Right lobe of liver (tissue), 6 donors: ENCODE data around the gene VPS54. TPM values are rescaled to one million over a fixed set of nuclear protein-coding genes. Genes with fewer than 3 reads are reported as not detected.
A peak's percentile ranks its signal among the peaks of the same experiment; 100 is the strongest.

ENCODE experiments used
- ATAC-seq, 4 donors: fragments of 200-7000 bp; cut with Tn5 transposase; one replicate each; pipeline ENCODE4 v1.9.1; 2020; ENCODE audit warnings: mild to moderate bottlenecking in 4 of 4, moderate library complexity in 4 of 4
- DNase-seq, 3 donors: peaks; one replicate each; pipeline ENCODE4 v3.0.0-alpha.2; 2020
- H3K27ac ChIP-seq, 3 donors: fragments of 200-600 bp; one replicate each; pipeline ENCODE4 v1.8.0; 2022
- H3K27me3 ChIP-seq, 2 donors: fragments of 200-600 bp; one replicate each; pipeline ENCODE4 v1.8.0; 2022
- H3K36me3 ChIP-seq, 4 donors: fragments of 200-600 bp; sonication (generic) in 1 of 4; one replicate each; pipeline versions ENCODE4 v1.5.1 to v1.8.0; 2017 to 2022; ENCODE audit warnings: control low read depth in 1 of 4
- H3K4me1 ChIP-seq, 4 donors: fragments of 200-600 bp; sonication (generic) in 1 of 4; one replicate each; pipeline versions ENCODE4 v1.5.1 to v1.8.0; 2017 to 2022; ENCODE audit warnings: control low read depth in 1 of 4
- H3K4me3 ChIP-seq, 3 donors: fragments of 200-600 bp; one replicate each; pipeline ENCODE4 v1.8.0; 2022
- H3K9me3 ChIP-seq, 4 donors: fragments of 200-600 bp; sonication (generic) in 1 of 4; one replicate each; pipeline versions ENCODE4 v1.5.1 to v1.8.0; 2017 to 2022; ENCODE audit warnings: control low read depth in 1 of 4
- CTCF ChIP-seq, 4 donors: fragments of 200-600 bp in 3 of 4; fragments of 450-650 bp in 1 of 4; IDR thresholded peaks; one replicate each; pipeline versions ENCODE4 v1.5.1 to v1.8.0; 2016 to 2022; ENCODE audit warnings: antibody characterized with exemption in 4 of 4, mild to moderate bottlenecking in 2 of 4
- POLR2A ChIP-seq: fragments of 450-650 bp; IDR thresholded peaks from one replicate; pipeline ENCODE4 v1.6.1; 2017; ENCODE audit warnings: antibody characterized with exemption, mild to moderate bottlenecking
- WGBS: methylation state at CpG from one replicate; pipeline ENCODE4 v1.1.6; 2018; ENCODE audit warnings: low coverage, low lambda C conversion rate; ENCODE audit not compliant: insufficient coverage; ENCODE audit errors: missing lambda C conversion rate; 5-methylcytosine and 5-hydroxymethylcytosine counted together
- intact Hi-C, 2 donors: fragments of 100-400 bp; cut with DNase I; formaldehyde crosslinking; loops; one replicate each; pipeline versions ENCODE4 v1.11.2 to v1.14.1; 2022
- total RNA-seq, 6 experiments: library from RNA; depleted of rRNA in 2 of 6; stranded (reverse); fragments of >200 nt in 2 of 6; fragmentation: NEBNext Ultra II Directional in 3 of 6; extraction: Animal tissue kit (Norgen Biotek cat#: 25700) in 3 of 6; gene quantifications; one replicate each; pipeline versions ENCODE4 v1.1.0 to v1.2.4, GENCODE V29; 2016 to 2023
- donor health status: DM: no; HTN: yes; CAD: no.
- donor health status: DM: no; HTN: no; CAD: no.
- donor health status: DM: no; HTN: no; CAD: no.
- donor health status: DM: no; HTN: yes; CAD: no.
- donor health status: DM: no; HTN: yes; CAD: no.

VPS54 gene
- total RNA-seq, 6 experiments from 2014 or later, result 11.6 to 12.5 (median 12.2) TPM

GRCh38 chr2:63888490-63889402 lies 130.5 kb downstream of the VPS54 start:
- TF ChIP-seq CTCF (IDR thresholded peaks at IDR 0.05) (peak; percentile 63 to 77 (median 70)), POLR2A (no peak)
- H3K36me3 ChIP-seq, result peaks cover 5 to 100% (median 52%) of the 10 kb centered on the region in 4 donors
- intact Hi-C loops, result loop anchor here in 1 of 2 donors (10.0 kb wide), 1 partner anchor 194 kb away; no protein-coding TSS in a partner anchor
- ATAC-seq (peak; percentile 64 to 85 (median 76)), DNase-seq (no peak)
- no peaks in the 10 kb centered on the region for H3K9me3 ChIP-seq
- WGBS, result 71% methylated on average over 6 of the region's 6 CpGs
- no peaks in the 10 kb centered on the region for H3K4me1 ChIP-seq
- H3K4me3 ChIP-seq, result no peak overlapping the region
- H3K27ac ChIP-seq, result no peak overlapping the region
- no peaks in the 10 kb centered on the region for H3K27me3 ChIP-seq

- WGBS, result 71% methylated on average over 2 of the region's 2 CpGs
- ATAC-seq (peak in 1 of 4 donors; percentile 2), DNase-seq (no peak)
- no peak overlapping the region for H3K27ac ChIP-seq
- TF ChIP-seq POLR2A (no peak), CTCF (IDR thresholded peaks at IDR 0.05) (no peak)
- H3K27me3 ChIP-seq, result no peaks in the 10 kb centered on the region
- no peak overlapping the region for H3K4me3 ChIP-seq
- intact Hi-C loops, result loop anchor here in 1 of 2 donors (10.0 kb wide), 1 partner anchor 193 kb away; no protein-coding TSS in a partner anchor
- no peaks in the 10 kb centered on the region for H3K4me1 ChIP-seq
- H3K9me3 ChIP-seq, result no peaks in the 10 kb centered on the region
- peaks cover 5 to 100% (median 53%) of the 10 kb centered on the region in 4 donors for H3K36me3 ChIP-seq
Measured at GRCh38 chr2:63888053-63888452, 131.2 kb downstream of the VPS54 start.

GRCh38 chr2:63886445-63886844 lies 132.8 kb downstream of the VPS54 start:
- ATAC-seq (peak in 1 of 4 donors; percentile 15), DNase-seq (no peak)
- Histone ChIP-seq H3K9me3 (no peaks in the 10 kb centered on the region), H3K27ac (no peak overlapping the region), H3K27me3 (no peaks in the 10 kb centered on the region), H3K36me3 (peaks cover 10 to 99% (median 54%) of the 10 kb centered on the region in 4 donors), H3K4me3 (no peak overlapping the region), H3K4me1 (no peaks in the 10 kb centered on the region)
- TF ChIP-seq CTCF (IDR thresholded peaks at IDR 0.05), result no peak
- TF ChIP-seq POLR2A, result no peak
- WGBS, result 100% methylated on average over 2 of the region's 2 CpGs
- intact Hi-C loops, result loop anchor here in 1 of 2 donors (10.0 kb wide), 1 partner anchor 192 kb away; no protein-coding TSS in a partner anchor

- Histone ChIP-seq H3K4me1 (peaks cover 0 to 4% (median 0%) of the 10 kb centered on the region in 4 donors), H3K4me3 (no peak overlapping the region), H3K27ac (no peak overlapping the region), H3K9me3 (no peaks in the 10 kb centered on the region), H3K27me3 (no peaks in the 10 kb centered on the region), H3K36me3 (peaks cover 3 to 89% (median 43%) of the 10 kb centered on the region in 4 donors)
- DNase-seq (no peak), ATAC-seq (no peak)
- TF ChIP-seq CTCF (IDR thresholded peaks at IDR 0.05), result no peak
- no peak for TF ChIP-seq POLR2A
- WGBS, result 74% methylated on average over 3 of the region's 3 CpGs
- intact Hi-C loops, result loop anchor here in 1 of 2 donors (10.0 kb wide), 1 partner anchor 188 kb away; no protein-coding TSS in a partner anchor
Measured at GRCh38 chr2:63882395-63883105, 136.7 kb downstream of the VPS54 start.
